HG03558 (cell line): ENCODE data around the gene COL25A1.
A peak's percentile ranks its signal among the peaks of the same experiment; 100 is the strongest.

Experiments used
- ATAC-seq: cut with Tn5 transposase; IDR thresholded peaks from one replicate; pipeline ENCODE4 v1.9.1; 2021; ENCODE audit warnings: moderate number of reproducible peaks; ENCODE audit not compliant: unreplicated experiment; ENCODE audit errors: extremely low read depth

Gene COL25A1

GRCh38 chr4:109294468-109295020 is 7.9 kb downstream of the COL25A1 start:
- no peak for ATAC-seq

DNA sequence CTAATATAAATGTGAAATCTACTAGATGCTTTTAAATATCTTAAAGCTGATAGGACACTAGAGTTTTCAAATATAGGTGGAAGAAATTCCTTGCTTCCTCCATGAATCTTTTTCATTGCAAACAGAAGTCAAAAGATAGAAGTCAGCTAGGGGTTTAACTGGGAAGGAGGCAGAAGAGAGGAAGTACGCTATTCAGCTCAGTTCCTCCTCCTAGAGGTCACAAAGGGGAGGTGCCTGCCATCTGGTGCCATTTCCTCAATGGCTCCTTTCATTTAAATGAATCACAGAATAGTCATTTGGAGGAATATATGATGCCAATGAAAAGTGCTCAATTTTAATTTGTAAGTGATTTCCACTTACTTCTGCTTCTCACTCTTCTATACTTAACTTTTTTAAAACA is 8.5 kb downstream of the COL25A1 start:
- peak; percentile 86 for ATAC-seq

- no peak for ATAC-seq
Measured at GRCh38 chr4:109291707-109292238, 10.7 kb downstream of the COL25A1 start.

DNA sequence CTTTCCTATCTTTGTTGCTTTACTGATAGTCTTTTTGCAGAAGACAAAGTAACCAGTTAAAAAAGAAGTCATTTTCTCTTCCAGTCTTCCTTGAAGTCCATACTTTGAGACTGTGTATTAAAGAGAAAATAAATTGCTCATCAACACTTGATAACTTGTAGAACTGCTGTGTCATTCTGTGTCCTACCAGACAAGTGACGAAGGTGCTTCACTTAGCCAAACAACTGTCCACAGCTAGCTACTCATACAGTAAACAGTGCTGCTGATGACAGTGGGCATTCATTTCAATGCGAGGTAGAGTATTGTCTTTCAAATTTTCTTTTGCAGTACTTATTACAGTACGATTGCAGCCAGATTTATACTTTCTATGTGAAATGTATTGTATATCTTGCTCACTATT is 11.5 kb downstream of the COL25A1 start:
- no peak for ATAC-seq

DNA sequence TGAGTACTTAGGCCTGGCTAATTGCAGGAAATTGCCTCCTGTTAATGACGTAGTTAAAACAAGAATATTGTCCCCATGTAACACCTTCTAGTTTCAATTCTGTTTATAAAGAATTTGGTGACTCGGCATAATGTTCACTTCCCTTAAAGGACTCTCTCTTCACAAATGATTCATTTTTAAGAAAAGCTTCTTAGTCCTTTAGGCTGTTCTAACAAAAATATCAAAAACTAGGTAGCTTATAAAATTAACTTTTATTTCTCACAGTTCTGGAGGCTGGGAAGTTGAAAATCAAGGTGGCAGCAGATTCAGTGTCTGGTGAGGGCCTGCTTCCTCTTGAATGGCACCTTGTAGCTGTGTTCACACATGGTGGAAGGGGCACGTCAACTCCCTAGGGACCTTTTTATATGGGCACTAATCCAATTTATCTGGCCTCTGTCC is 23.8 kb downstream of the COL25A1 start:
- no peak for ATAC-seq

- peak; percentile 86 for ATAC-seq
Measured at GRCh38 chr4:109276482-109277095, 25.9 kb downstream of the COL25A1 start.

DNA sequence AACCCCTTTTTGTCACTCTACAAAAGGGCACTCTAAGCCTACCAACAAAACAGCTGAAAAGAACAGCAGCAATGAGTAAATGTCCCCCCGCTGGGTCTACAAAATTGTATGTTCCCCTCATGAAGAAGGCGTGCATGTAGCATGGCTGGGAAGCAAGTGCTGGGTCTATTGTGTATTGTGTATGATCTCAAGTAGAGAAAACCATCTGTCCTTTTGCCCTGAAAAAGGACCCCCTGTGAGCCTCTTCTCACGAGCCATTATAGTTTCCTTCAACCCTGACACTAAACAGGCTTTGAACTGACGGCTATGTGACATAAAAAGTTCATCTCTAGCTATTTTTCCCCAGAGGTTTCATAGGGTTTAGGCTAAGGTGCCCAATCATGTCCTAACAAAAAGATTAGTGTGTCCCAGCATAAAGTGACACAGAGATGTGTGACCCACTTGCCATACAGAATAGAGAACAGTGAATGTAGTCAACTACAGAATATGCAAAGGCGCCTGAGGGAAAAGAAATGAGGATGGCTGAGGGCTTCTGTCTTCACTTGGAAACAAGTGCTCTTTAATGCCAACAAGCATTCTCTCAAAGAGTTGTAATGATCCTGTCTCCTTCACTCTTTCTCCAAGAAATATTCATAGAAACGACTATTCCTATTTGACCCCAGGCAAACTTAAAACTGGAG is 27.3 kb downstream of the COL25A1 start:
- ATAC-seq: no peak

- ATAC-seq: no peak
Measured at GRCh38 chr4:109266891-109267290, 35.6 kb downstream of the COL25A1 start.

GRCh38 chr4:109266236-109266635 is 36.2 kb downstream of the COL25A1 start:
- no peak for ATAC-seq

GRCh38 chr4:109263721-109264120 is 38.7 kb downstream of the COL25A1 start:
- no peak for ATAC-seq

DNA sequence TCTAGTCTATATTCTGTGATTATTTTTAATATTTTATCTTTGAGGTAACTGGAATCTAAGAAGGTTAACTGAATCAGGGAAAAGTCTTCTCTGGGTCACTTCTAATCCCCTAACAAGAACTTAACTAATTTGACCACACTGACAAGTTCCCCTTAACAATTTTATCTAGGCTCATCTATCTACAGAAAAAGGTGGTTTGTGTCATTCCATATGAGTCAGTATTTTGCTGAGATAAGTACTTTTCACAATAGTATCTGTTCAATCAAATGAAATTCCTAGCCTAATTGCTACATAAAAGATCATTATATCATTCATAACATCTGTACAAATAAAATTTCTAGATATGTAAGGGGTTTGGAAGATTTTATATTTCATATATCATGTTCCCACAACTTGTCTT is 45.6 kb downstream of the COL25A1 start:
- ATAC-seq: no peak

DNA sequence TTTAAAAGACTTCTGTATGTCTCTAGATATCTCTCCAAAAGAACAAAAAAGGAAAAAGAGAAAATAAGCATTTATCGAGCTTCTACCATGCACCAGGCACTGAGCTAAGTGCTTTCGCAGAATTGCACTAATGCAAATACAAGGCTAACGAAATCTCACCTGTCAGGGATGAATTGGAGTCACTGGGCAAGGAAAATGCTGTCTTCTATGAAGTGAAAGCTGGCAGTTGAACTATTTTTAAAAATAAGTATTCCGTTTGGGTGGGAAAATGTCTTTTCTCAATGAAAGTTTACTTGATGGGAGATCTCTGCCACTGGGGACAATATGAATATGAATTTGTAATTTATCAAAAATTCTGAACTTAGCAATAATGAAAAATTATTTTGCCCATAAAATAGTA is 47.6 kb downstream of the COL25A1 start:
- no peak for ATAC-seq

DNA sequence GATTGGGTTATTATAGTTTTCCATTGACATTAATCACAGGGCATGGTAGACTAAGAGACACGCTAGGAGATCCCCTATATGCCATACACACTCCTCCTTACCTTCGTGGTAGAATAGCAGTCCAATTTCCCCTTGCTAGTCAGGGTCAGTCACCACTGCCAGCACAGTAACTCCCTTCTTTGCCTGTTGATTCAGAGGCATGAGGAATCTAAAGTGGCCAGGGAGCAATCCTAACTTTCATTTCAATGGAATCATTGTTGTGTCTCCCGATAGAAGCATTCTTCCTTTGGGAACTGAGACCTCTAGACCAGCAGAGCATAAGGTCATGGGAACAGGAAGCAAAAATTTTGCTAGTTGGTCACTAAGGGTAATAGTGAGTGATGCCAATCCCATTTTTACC is 51.1 kb downstream of the COL25A1 start:
- ATAC-seq: no peak

DNA sequence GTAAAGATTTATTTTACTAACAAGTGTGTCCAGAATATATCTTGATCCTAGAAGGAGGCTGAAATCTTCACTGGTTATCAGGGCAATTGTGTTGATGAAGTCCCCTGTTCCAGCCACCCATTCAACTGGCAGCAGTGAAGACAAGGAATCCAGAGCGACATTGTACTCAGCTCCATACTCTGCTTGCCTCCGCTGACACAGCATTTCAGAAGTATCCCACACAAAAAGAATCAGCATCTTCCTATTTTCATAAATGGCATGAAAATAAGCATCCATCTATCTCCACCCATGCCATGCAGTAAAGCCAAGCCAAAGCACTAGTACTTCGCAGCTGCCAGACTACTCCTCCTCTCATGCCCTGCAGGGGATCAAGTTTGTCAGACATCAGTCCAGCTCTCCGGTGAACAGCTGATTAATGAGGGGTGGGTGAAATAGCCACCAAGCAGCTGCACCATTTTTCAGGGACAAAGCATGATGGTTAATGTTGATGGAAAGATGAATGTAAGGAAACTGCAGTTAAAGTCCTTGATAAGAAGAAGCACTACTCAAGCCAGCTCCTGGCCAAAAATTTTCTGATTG is 54.0 kb downstream of the COL25A1 start:
- ATAC-seq: no peak

DNA sequence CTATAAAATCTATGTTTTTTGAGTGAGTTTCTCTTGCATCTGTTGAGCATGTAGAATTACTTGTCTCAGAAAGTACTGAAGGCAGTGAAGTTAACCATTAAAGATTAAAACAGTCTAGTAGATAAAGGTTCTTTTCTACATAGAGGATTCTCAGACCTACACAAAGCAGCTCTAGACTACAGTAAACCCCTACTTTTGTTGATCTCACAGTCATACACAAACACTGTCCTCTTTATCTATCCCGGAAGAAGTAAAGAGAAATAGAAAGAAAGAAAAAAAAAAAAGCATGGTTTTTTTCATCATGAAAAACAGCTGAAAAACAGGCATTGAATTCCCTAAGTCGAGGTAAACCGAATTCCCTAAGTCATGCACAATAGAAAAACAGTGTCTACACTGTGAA is 58.6 kb downstream of the COL25A1 start:
- no peak for ATAC-seq

DNA sequence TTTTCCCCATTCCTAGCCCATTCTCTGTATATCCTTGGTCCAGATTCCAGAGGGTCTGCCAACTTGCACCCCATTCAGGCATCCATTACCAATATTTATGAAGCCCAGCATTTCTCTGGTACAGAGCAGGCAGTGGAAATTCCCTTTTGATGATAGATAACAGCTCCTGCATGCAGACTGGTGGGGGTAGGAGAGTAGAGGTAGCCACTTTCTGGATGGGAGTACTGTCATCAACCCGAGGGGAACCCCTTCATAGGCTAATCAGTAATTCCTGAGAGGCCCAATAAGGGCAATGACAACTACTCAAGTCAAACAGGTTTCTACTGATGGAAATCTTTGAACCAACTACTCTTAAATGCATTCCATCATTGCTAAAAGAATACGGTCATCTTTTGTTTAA is 63.7 kb downstream of the COL25A1 start:
- no peak for ATAC-seq

DNA sequence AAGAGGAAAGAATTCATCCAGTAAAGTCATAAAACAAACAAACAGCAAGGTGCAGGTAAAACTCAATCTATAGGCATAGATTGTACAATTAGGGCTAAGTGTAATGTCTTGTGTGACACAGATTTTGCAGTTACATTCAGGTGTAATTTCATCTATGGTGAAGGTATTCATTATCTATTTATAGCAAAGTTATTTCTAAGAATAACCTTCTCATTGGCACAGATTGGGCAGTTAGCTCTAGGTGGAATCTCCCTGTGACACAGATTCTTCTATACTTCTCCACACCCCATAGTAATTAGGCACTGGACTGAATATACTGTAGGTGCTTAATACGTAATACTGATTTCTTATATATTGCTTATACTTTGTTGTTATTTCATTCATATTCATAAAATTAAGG is 66.8 kb downstream of the COL25A1 start:
- ATAC-seq: no peak

DNA sequence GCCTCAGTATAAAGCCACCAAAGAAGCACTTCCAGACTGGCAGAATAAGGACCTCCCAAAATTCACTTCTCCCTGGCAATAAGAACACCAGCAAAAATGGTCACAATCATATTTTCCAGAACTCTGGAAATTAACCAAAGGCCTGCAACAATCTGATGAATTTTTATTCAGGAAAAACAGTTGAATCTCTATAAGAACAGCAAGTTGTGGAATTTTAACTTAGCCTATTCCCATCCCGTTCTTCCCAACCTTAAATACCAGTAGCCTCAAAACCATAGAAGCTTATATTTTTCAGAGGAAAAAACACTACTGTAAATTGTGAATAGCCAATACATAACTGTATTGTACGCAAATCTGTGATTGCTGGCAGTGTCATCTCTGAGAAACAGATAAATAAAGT is 67.9 kb downstream of the COL25A1 start:
- no peak for ATAC-seq

- ATAC-seq: no peak
Measured at GRCh38 chr4:109233570-109233969, 68.9 kb downstream of the COL25A1 start.

- ATAC-seq: no peak
Measured at GRCh38 chr4:109232681-109233080, 69.8 kb downstream of the COL25A1 start.

DNA sequence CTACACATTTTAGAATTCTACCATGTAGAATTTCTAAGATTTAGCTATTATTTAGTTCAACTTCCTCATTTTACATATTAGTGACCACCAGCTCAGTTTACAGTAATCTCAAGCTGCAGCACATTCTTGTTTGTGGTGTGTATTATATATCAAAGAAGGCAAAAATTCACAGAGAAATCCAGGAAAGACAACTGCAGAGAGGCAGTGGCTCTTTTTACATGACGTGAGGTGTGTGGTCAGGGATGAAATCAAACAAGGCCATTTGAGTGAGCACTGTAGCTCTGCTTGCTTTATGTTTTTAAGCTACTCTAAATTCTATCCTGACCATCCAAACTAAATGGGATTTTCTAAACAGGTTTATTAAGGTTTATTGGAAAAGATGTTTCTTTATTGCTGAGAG is 71.1 kb downstream of the COL25A1 start:
- no peak for ATAC-seq
